Memory B cell (primary cell): ENCODE results near the gene DPY19L3.
"Not testable (repeated sequence)": the region's sequence is repeated elsewhere in the genome, so short reads cannot be mapped to it uniquely, and the experiment has no call there.

Source experiments
- ATAC-seq: fragments of 150-1000 bp; cut with Tn5 transposase; 2 replicates; pipeline ENCODE4 v1.10.0; 2021; ENCODE audit warnings: low read depth, mild to moderate bottlenecking, moderate library complexity
- DNase-seq, 2 donors: peaks; one replicate each; pipeline ENCODE4 v3.0.0; 2022; ENCODE audit warnings: low spot score in 2 of 2
- H3K27ac Mint-ChIP-seq: one replicate; pipeline ENCODE4 v1.8.0; 2022; ENCODE audit warnings: mild to moderate bottlenecking, moderate library complexity, mixed read lengths
- H3K27me3 Mint-ChIP-seq: one replicate; pipeline ENCODE4 v1.8.0; 2022; ENCODE audit warnings: mixed read lengths
- H3K36me3 Mint-ChIP-seq: one replicate; pipeline ENCODE4 v1.8.0; 2022; ENCODE audit warnings: mild to moderate bottlenecking, mixed read lengths
- H3K4me1 Mint-ChIP-seq: one replicate; pipeline ENCODE4 v1.8.0; 2022; ENCODE audit warnings: mixed read lengths
- H3K4me3 Mint-ChIP-seq: one replicate; pipeline ENCODE4 v1.8.0; 2022; ENCODE audit warnings: mild to moderate bottlenecking, moderate library complexity, mixed read lengths
- H3K9me3 Mint-ChIP-seq: one replicate; pipeline ENCODE4 v1.8.0; 2022; ENCODE audit warnings: mixed read lengths

Gene DPY19L3

DNA sequence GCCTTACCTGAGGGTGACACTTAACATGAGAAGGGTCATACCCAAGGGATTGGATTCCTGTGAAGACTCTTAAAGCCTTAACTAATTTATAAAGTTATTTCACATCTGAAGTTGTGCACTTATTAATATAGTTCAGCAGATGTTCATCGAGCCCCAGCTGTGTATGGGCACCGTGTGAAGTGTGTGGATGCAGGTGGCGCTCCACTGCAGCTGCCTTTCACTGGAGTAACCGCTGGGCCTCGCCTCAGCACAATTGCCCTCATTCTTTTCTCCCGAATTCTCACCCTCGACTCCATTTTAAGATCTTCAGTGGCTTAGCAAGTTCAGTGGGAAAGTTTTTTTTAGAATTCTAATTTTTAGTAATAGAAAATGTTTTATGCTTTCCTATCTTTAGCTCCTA lies 66.2 kb downstream of the DPY19L3 start:
- DNase-seq (no peak), ATAC-seq (no peak)
- Mint-ChIP-seq H3K27me3 (no peaks in the 10 kb centered on the region), H3K27ac (no peak overlapping the region), H3K4me3 (no peak overlapping the region), H3K36me3 (peaks cover 2% of the 10 kb centered on the region), H3K4me1 (no peaks in the 10 kb centered on the region), H3K9me3 (no peaks in the 10 kb centered on the region)

DNA sequence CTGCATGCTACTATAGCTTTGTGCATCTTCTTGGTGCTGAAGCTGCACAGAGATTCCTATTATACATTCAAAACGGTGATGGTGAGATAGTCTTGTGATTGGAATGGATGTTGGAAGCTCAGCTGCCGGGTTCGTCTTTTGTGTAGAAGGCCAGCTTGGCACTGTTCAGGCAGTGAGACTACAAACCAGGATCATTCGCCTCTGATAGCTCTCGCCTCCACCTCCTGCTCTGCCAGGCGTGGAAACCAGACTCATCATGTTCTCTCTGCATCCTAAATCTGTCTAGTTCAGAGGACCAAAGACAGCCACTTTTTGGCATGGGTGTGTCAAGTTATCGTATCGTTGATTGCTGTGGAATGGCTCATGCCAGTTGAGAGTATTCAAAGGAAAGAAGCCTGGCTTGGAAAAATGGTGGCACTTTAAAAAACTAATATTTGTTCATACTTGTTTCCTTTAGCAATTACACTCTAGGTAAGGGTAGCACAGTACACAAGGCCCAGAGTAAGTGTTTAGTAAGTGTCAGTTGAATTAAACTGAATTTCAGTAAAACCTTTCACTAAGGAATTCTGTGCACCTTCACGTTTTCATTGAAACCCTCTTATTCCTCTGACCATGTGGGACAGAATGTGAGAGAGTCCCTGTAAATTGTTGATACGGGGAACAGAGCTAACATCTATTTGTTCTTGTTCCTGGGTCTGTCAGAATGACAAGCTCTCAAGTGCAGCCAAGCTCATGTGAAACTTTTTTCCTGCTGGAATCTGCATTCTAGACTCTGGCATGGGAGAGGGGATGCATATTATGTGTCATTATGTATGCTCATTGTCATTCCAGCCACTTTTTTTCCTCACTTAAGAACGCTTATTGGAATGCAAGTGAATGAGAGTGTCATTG lies 69.8 kb downstream of the DPY19L3 start:
- ATAC-seq = no peak
- H3K9me3 Mint-ChIP-seq = no peaks in the 10 kb centered on the region
- no peak overlapping the region for H3K4me3 Mint-ChIP-seq
- H3K27ac Mint-ChIP-seq = no peak overlapping the region
- H3K4me1 Mint-ChIP-seq = no peaks in the 10 kb centered on the region
- H3K36me3 Mint-ChIP-seq = peaks cover 18% of the 10 kb centered on the region
- no peaks in the 10 kb centered on the region for H3K27me3 Mint-ChIP-seq
- no peak for DNase-seq

DNA sequence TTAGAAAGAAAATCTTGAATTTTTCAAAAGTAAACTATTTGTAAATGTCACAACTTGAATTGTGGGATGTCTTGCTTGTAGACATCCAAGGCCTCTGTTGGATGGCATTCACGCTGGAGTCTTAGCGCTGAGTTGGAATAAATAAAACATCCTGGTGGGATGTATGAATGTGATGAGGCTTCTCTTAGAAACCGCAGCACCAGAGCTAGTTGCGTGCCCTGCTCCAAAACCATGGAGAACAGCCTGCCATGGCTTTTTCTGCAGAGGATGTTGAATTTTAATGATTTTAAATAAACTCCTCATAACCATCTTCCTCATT lies 70.4 kb downstream of the DPY19L3 start:
- H3K9me3 Mint-ChIP-seq = no peaks in the 10 kb centered on the region
- H3K27ac Mint-ChIP-seq = no peak overlapping the region
- DNase-seq (no peak), ATAC-seq (no peak)
- H3K4me1 Mint-ChIP-seq = no peaks in the 10 kb centered on the region
- H3K27me3 Mint-ChIP-seq = no peaks in the 10 kb centered on the region
- H3K36me3 Mint-ChIP-seq = peaks cover 21% of the 10 kb centered on the region
- no peak overlapping the region for H3K4me3 Mint-ChIP-seq

DNA sequence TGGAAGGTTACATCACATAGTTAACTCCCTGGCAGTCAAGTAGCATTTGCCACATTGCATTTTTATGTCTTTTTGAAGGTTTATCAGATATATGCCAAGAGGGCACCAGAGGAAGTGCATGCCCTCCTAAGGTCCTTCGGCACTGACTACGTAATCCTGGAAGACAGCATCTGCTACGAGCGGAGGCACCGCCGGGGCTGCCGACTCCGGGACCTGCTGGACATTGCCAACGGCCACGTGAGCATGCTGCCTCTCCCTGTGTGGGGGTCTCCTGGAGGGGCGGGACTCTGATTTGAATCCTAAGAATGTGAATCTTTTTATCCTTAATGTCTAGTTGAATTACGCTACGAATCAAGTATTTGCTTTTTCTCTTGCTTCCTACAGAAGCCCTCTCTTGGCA lies 74.8 kb downstream of the DPY19L3 start:
- Mint-ChIP-seq H3K4me3 (no peak overlapping the region), H3K4me1 (no peaks in the 10 kb centered on the region), H3K27ac (no peak overlapping the region), H3K9me3 (no peaks in the 10 kb centered on the region), H3K36me3 (peaks cover 45% of the 10 kb centered on the region), H3K27me3 (no peaks in the 10 kb centered on the region)
- no peak for ATAC-seq
- no peak for DNase-seq

DNA sequence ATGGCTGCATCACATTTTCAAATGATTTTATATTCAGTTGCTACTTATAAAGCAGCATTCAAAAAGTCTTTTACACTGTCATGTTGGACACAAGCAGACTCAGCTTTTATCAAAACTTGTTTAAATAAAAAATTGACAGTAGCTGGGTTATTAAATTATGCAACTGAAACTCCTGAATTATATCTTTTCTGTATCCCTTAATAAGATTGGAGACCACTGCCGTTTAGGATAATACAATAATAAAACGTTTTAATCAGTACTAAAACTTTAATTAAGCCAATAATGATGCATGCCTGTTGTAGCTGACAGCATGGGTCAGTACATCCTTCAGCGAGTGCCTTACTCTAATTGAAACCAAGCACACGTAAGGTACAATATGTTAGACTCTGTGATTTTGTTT lies 78.0 kb downstream of the DPY19L3 start:
- no peaks in the 10 kb centered on the region for H3K4me1 Mint-ChIP-seq
- peaks cover 3% of the 10 kb centered on the region for H3K9me3 Mint-ChIP-seq
- peaks cover 50% of the 10 kb centered on the region for H3K36me3 Mint-ChIP-seq
- no peak overlapping the region for H3K4me3 Mint-ChIP-seq
- DNase-seq (no peak), ATAC-seq (no peak)
- no peak overlapping the region for H3K27ac Mint-ChIP-seq
- no peaks in the 10 kb centered on the region for H3K27me3 Mint-ChIP-seq

DNA sequence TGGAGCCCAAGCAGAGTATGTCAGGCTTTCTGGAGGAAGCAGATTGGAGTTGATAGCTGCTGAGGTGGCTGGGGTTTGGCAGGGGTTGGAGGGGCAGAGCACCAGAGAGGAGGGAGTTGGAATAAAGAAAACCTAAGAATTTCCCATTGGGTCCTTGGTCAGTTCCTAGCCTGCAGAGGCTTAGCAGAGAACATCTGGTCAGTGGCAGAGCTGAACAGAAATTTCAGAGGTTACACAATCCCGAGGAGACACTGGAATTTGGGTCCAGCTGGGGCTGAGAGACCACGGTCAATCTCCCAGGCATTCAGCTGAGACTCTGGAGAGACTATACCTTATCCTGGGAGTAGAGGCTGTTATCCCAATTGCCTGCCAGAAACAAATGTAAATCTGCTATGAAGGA lies 84.4 kb downstream of the DPY19L3 start:
- H3K4me3 Mint-ChIP-seq = no peak overlapping the region
- peaks cover 23% of the 10 kb centered on the region for H3K36me3 Mint-ChIP-seq
- no peaks in the 10 kb centered on the region for H3K4me1 Mint-ChIP-seq
- peaks cover 8% of the 10 kb centered on the region for H3K9me3 Mint-ChIP-seq
- H3K27ac Mint-ChIP-seq = no peak overlapping the region
- DNase-seq (no peak), ATAC-seq (no peak)
- H3K27me3 Mint-ChIP-seq = no peaks in the 10 kb centered on the region

DNA sequence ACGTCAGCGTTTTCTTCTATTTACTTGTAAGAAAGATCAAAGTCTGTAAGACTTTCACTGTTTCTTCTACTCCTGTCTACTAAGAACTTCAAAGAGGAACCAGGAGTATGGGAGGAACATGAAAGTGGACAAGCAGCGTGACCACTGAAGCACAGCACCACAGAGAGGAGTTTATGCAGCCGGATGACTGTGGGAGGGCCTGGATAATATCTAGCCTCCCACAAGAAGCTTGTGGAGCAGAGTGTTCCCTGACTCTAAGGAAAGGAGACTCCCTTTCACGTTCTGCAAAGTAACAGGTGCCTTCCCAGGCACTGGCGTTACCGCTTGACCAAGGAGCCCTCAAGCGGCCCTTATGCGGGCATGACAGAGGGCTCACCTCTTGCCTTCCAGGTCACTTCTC lies 91.8 kb downstream of the DPY19L3 start:
- Mint-ChIP-seq H3K27me3 (peaks cover 1% of the 10 kb centered on the region), H3K4me1 (no peaks in the 10 kb centered on the region), H3K36me3 (no peaks in the 10 kb centered on the region), H3K27ac (no peak overlapping the region), H3K4me3 (no peak overlapping the region), H3K9me3 (peaks cover 2% of the 10 kb centered on the region)
- DNase-seq (no peak), ATAC-seq (no peak)

DNA sequence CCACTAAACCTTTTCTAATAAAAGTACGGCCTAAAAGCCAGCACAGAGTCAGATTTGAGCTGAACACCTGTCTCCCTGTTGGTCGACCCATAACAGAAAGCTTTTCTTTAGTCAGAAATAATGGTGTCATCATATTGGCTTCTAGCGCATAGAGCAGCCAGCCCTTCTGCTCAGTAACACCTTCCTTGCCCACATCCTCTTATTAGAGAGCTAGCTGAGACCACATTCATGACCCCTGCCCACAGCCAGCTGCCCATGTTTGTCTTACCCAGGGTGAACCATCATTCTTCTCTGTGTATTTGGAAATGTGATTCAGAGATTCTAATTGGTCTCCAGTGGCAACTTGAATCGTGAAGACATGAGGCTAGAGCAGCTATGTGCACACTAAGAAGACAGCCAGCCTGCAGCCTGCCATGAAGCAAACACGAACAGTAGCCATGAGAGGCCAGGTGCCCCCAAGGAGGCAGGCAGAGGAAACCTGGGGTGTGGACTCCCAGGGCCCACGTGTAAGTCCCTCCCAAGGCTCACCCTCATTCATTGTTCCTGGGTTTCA lies 93.2 kb downstream of the DPY19L3 start:
- Mint-ChIP-seq H3K4me1 (no peaks in the 10 kb centered on the region), H3K27ac (no peak overlapping the region), H3K27me3 (peaks cover 1% of the 10 kb centered on the region), H3K36me3 (no peaks in the 10 kb centered on the region), H3K9me3 (peaks cover 2% of the 10 kb centered on the region), H3K4me3 (no peak overlapping the region)
- no peak for ATAC-seq
- no peak for DNase-seq

DNA sequence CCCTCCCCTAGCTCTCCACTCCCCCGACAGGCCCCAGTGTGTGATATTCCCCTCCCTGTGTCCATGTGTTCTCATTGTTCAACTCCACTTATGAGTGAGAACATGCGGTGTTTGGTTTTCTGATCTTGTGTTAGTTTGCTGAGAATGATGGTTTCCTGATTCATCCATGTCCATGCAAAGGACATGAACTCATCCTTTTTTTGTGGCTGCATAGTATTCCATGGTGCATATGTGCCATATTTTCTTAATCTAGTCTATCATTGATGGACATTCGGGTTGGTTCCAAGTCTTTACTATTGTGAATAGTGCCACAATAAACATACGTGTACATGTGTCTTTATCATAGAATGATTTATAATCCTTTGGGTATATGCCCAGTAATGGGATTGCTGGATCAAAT lies 106.9 kb downstream of the DPY19L3 start:
- not testable (repeated sequence) for H3K36me3 Mint-ChIP-seq, ATAC-seq, H3K9me3 Mint-ChIP-seq, H3K4me3 Mint-ChIP-seq, H3K4me1 Mint-ChIP-seq, H3K27ac Mint-ChIP-seq, DNase-seq, H3K27me3 Mint-ChIP-seq

DNA sequence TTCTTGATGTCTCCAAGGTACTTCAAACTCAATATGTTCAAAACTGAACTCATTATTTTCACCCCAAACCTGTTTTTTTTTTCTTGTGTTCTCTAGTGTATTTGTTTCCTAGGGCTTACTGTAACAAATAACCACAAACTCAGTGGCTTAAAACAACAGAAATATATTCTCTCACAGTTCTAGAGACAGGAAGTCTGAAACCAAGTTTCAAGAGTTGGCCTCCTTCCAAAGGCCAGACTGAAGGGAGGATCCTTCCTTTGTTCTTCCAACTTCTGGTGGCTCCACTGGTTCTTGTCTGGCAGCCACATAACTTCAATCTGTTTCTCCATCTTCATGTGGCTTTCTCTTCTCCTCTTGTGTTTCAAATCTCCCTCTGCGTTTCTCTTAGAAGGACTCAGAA lies 113.5 kb downstream of the DPY19L3 start:
- no peak for ATAC-seq
- Mint-ChIP-seq H3K4me3 (no peak overlapping the region), H3K4me1 (no peaks in the 10 kb centered on the region), H3K27ac (no peak overlapping the region), H3K9me3 (peaks cover 7% of the 10 kb centered on the region), H3K27me3 (peaks cover 10% of the 10 kb centered on the region), H3K36me3 (no peaks in the 10 kb centered on the region)
- DNase-seq = no peak

DNA sequence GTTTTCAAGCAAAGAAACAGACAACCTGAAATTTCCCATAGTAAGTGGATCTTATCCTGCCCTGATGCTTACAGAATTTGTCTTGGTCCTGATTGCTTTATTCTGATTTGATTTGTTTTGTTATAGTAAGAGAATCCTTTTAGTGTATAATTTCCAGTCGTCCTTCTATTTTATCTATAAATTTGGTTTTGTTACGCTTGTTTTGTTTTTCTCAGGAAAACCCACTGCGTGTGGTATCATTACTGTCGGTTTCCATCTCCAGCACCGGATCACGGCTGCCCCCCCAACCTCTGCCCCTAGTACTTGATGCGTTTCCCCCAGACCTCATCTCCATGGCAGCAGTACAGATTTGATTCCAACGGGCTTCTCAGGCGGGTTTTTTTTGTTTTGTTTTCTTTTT lies 117.4 kb downstream of the DPY19L3 start:
- DNase-seq (no peak), ATAC-seq (no peak)
- H3K27ac Mint-ChIP-seq = no peak overlapping the region
- peaks cover 1% of the 10 kb centered on the region for H3K9me3 Mint-ChIP-seq
- H3K27me3 Mint-ChIP-seq = peaks cover 8% of the 10 kb centered on the region
- no peak overlapping the region for H3K4me3 Mint-ChIP-seq
- H3K36me3 Mint-ChIP-seq = no peaks in the 10 kb centered on the region
- no peaks in the 10 kb centered on the region for H3K4me1 Mint-ChIP-seq

DNA sequence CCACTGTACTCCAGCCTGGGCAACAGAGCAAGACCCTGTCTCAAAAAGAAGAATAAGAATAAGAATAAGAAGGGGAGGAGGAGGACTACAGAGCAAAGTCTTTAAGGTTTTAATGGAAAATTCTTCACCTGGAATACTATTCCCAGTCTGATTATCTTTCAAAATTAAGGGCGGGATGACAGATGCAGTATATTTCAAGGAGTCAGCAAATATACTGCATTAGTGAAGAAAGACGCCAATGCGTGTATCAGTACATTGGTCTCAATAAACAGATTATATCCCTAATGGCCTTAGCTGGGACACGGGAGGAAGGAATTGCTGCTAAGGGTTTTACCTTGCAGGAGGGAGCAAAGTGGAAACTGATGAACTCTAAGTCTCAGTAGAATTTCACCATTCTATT lies 121.3 kb downstream of the DPY19L3 start:
- Mint-ChIP-seq H3K9me3 (peaks cover 5% of the 10 kb centered on the region), H3K4me3 (no peak overlapping the region), H3K27me3 (peaks cover 1% of the 10 kb centered on the region), H3K36me3 (no peaks in the 10 kb centered on the region), H3K27ac (no peak overlapping the region), H3K4me1 (no peaks in the 10 kb centered on the region)
- ATAC-seq = no peak
- DNase-seq = no peak

DNA sequence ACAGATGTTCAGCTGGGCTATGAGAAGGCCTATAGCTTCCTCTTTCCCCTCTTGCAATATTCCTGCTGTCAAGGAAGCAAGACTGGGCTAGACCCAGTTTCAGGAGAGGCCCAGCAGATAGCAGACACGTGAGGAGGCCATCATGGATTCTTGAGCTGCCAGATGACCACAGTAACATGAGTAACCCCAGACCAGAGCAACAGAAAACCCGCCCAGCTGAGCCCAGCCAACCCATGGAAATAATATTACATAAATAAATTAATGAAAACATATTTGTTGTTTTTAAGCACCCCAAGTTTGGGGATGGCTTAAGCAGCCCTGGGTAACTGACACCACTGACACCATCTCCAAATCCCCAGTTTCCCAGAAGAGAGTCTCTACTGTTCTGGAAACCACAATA lies 125.2 kb downstream of the DPY19L3 start:
- H3K4me3 Mint-ChIP-seq = no peak overlapping the region
- H3K4me1 Mint-ChIP-seq = peaks cover 4% of the 10 kb centered on the region
- no peak overlapping the region for H3K27ac Mint-ChIP-seq
- H3K36me3 Mint-ChIP-seq = no peaks in the 10 kb centered on the region
- no peaks in the 10 kb centered on the region for H3K27me3 Mint-ChIP-seq
- ATAC-seq (no peak), DNase-seq (no peak)
- H3K9me3 Mint-ChIP-seq = peaks cover 13% of the 10 kb centered on the region

DNA sequence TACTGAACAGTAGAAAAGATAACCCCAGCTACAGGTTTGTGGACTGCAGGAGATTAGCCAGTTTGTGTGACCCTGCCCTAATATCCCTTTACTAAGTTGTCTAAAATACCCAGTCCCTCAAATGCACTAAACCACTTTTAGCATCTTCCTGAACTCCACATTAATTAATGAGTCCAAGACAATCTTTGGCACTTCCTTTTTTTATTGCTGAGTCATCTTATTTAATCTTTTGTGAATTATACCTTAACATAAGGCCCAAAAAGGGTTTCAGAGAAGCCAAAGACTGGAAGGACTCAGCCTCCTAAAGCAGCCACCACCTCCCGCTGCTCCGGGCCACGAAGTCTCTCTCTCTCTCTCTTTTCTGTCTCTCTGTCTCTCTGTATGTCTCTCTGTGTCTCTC lies 126.7 kb downstream of the DPY19L3 start:
- ATAC-seq (no peak), DNase-seq (no peak)
- Mint-ChIP-seq H3K4me1 (peaks cover 4% of the 10 kb centered on the region), H3K36me3 (no peaks in the 10 kb centered on the region), H3K27ac (no peak overlapping the region), H3K9me3 (peaks cover 15% of the 10 kb centered on the region), H3K27me3 (no peaks in the 10 kb centered on the region), H3K4me3 (no peak overlapping the region)
